Endothelial cell of umbilical vein (primary cell): ENCODE data around the gene C6orf132.

Experiments used
- CTCF ChIP-seq, 2 donors: IDR thresholded peaks; 1 replicate in 1 of 2; 2 replicates in 1 of 2; pipeline ENCODE4 v1.5.1; 2011; ENCODE audit warnings: low read length in 2 of 2, mild to moderate bottlenecking in 2 of 2, moderate library complexity in 2 of 2, control low read depth in 1 of 2, inconsistent platforms in 1 of 2, low read depth in 1 of 2; ENCODE audit not compliant: insufficient read depth in 1 of 2; ENCODE audit errors: extremely low read depth in 1 of 2
- EZH2 ChIP-seq: IDR thresholded peaks from 2 replicates; pipeline ENCODE4 v1.6.1; 2012; ENCODE audit warnings: borderline replicate concordance, low read depth, mild to moderate bottlenecking, moderate library complexity, low read length, inconsistent platforms; ENCODE audit not compliant: severe bottlenecking
- FOS ChIP-seq: IDR thresholded peaks from 2 replicates; pipeline ENCODE4 v1.6.1; 2011; ENCODE audit warnings: mild to moderate bottlenecking, low read length, moderate library complexity, borderline replicate concordance; ENCODE audit not compliant: insufficient read depth
- GATA2 ChIP-seq: IDR thresholded peaks from 2 replicates; pipeline ENCODE4 v1.7.0; 2011; ENCODE audit warnings: low read depth, mild to moderate bottlenecking, moderate library complexity, mixed read lengths, low read length; ENCODE audit not compliant: insufficient read length, insufficient read depth
- JUN ChIP-seq: IDR thresholded peaks from 2 replicates; pipeline ENCODE4 v1.6.1; 2011; ENCODE audit warnings: borderline replicate concordance, low read depth; ENCODE audit not compliant: insufficient read length, insufficient read depth
- MAX ChIP-seq: IDR thresholded peaks from 2 replicates; pipeline ENCODE4 v1.6.1; 2011; ENCODE audit not compliant: insufficient read depth, insufficient read length
- MYC ChIP-seq: IDR thresholded peaks from one replicate; pipeline ENCODE4 v1.6.1; 2011; ENCODE audit warnings: mild to moderate bottlenecking, low read depth, low read length
- POLR2A ChIP-seq: IDR thresholded peaks from 2 replicates; pipeline ENCODE4 v1.6.1; 2012; ENCODE audit warnings: low read depth, mild to moderate bottlenecking, control low read depth, low read length
- POLR2AphosphoS5 ChIP-seq: IDR thresholded peaks from 2 replicates; pipeline ENCODE4 v1.6.1; 2012; ENCODE audit warnings: low read depth, mild to moderate bottlenecking, control low read depth, low read length, moderate library complexity; ENCODE audit not compliant: insufficient read depth

- no peak for TF ChIP-seq POLR2A
- no peak for TF ChIP-seq CTCF (IDR thresholded peaks at IDR 0.05; ENCODE audit: extremely low read depth in 1 of 2, insufficient read depth in 1 of 2, low read depth in 1 of 2, low read length in 2 of 2)
- no peak for TF ChIP-seq EZH2
- no peak for TF ChIP-seq JUN
- TF ChIP-seq POLR2AphosphoS5: no peak
- no peak for TF ChIP-seq GATA2
- TF ChIP-seq MAX: no peak
- TF ChIP-seq MYC: no peak
- TF ChIP-seq FOS: no peak
Measured at GRCh38 chr6:42152024-42152423, 9.6 kb upstream of the C6orf132 start.
